GM12864 (cell line): ENCODE measurements around the gene TNFAIP2.
"Not testable (repeated sequence)": the region's sequence is repeated elsewhere in the genome, so short reads cannot be mapped to it uniquely, and the experiment has no call there.

ENCODE experiments used
- DNase-seq: peaks from one replicate; pipeline ENCODE4 v3.0.0-alpha.2; 2011; ENCODE audit warnings: low read depth
- H3K4me3 ChIP-seq: 2 replicates; pipeline ENCODE4 v1.5.1; 2011; ENCODE audit warnings: mild to moderate bottlenecking, low read depth, low read length, control low read depth
- TF ChIP-seq, protein P1 (sequence below): IDR thresholded peaks from 2 replicates; pipeline ENCODE4 v1.5.1; 2011; ENCODE audit warnings: low read depth, mild to moderate bottlenecking, moderate library complexity, low read length, control low read depth, inconsistent platforms; ENCODE audit errors: missing control alignments

Gene TNFAIP2

DNA sequence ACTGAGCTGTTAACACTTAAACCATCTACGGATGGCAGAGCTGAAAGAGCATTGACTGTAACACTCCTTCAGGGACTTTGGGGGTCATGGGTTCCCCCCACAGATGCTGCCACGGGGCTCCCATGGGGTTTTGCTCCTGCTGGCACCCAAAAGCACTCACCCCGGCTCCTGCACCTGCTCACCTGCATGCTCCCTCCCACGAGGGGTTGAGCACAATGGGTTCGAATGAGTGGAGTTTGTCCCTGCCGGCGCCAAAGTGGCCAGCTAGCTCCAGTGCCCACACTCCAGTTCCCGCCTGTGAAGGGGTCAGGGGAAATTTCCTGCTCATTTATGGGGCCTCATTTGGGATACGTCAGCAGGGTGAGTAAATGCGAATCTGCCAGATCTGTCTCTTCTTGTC is 40.7 kb downstream of the TNFAIP2 start:
- H3K4me3 ChIP-seq = no peak overlapping the region
- DNase-seq = no peak
- TF ChIP-seq, protein P1, sequence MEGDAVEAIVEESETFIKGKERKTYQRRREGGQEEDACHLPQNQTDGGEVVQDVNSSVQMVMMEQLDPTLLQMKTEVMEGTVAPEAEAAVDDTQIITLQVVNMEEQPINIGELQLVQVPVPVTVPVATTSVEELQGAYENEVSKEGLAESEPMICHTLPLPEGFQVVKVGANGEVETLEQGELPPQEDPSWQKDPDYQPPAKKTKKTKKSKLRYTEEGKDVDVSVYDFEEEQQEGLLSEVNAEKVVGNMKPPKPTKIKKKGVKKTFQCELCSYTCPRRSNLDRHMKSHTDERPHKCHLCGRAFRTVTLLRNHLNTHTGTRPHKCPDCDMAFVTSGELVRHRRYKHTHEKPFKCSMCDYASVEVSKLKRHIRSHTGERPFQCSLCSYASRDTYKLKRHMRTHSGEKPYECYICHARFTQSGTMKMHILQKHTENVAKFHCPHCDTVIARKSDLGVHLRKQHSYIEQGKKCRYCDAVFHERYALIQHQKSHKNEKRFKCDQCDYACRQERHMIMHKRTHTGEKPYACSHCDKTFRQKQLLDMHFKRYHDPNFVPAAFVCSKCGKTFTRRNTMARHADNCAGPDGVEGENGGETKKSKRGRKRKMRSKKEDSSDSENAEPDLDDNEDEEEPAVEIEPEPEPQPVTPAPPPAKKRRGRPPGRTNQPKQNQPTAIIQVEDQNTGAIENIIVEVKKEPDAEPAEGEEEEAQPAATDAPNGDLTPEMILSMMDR = no peak

DNA sequence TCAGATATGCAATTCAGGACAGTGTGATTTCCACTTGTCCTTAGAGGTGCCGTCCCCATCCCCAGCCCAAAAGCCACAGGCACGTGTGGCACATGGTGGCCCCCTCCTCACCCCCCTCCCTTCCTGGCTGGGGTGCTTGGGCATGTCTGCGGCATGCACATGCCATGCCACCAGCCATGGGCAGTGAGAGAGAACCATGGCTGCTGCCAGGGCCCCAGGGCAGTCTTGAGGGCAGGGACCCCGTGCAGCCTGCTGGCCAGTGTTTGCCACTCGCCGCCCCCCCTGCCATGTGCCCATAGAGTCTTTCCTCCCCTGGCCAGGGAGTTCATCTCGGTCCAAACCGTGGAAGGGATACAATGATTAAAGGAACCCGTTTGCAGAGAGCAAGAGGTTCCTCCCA is 41.5 kb downstream of the TNFAIP2 start:
- no peak for DNase-seq
- no peak overlapping the region for H3K4me3 ChIP-seq
- TF ChIP-seq, protein P1 = no peak

DNA sequence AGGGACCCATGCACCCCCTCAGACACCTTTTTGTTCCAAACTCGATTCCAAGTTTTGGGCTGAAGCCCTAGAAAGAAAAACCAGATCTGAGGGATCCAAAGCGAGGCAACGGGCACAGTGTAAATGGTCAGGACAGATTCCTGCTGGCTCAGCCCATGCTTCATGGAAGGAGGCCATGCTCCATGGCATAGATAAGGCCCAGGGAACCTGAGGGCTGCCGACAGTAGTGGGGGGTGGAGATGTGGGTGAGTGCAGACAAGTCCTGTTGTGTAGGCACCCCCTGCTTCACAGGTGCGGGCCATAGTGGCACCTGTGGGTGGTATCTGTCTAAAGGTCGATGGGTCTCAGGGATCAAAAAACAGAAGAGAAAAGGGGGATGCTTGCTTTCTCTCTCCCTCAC is 42.1 kb downstream of the TNFAIP2 start:
- TF ChIP-seq, protein P1 = no peak
- DNase-seq = no peak

DNA sequence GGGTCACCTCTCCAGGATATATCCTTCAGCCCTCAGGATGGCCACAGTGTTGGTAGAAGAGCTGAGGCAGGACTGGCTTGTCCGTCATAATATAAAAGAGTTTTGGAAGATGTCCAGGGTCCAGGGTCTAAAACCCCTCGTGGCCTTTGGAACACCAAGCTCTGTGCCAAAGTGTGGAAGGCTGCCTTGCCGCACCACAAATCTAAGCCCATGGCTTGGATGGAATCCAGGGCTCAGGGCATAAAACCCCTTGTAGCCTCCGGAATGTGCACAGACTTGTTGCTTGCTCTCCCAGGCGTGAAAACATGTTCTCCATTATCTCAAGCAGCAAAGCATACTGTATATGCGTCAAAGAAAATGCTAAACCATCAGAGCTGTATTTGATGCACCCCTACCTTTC is 46.7 kb downstream of the TNFAIP2 start:
- DNase-seq = no peak
- no peak overlapping the region for H3K4me3 ChIP-seq
- TF ChIP-seq, protein P1 = no peak

More for the DNA sequence above, 42.1 kb downstream of the TNFAIP2 start:
- no peak overlapping the region for H3K4me3 ChIP-seq

DNA sequence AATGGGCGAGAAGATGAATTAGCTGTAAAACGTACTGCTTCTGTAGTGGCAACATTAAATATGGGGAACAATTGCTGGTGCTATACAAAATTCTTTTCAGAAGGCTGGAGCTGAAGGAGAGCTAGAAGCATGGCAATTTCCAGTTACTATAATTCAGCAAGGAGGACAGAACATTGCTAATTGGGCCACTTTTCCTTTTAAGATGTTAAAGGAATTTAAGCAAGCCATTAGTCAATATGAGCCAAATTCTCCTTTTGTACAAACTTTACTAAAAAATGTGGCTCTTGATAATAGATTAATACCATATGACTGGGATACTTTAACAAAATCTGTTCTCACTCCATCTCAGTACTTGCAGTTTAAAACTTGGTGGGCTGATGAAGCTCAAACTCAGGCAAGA is 47.9 kb downstream of the TNFAIP2 start:
- DNase-seq, H3K4me3 ChIP-seq: not testable (repeated sequence)

DNA sequence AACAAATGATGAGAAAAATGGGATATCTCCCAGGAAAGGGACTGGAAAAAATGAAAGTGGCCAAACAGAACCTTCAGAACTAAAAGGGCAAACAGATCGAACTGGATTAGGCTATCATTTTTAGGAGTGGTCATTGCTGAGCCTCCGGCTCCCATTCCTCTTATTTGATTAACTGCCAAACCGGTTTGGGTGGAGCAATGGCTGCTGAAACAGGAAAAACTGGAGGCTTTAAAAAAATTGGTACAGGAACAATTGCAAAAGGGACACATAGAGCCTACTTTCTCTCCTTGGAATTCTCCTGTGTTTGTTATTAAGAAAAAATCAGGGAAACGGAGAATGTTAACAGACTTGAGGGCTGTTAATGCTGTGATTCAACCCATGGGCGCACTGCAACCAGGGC is 49.7 kb downstream of the TNFAIP2 start:
- no peak for DNase-seq
- TF ChIP-seq, protein P1 = no peak
- no peak overlapping the region for H3K4me3 ChIP-seq

DNA sequence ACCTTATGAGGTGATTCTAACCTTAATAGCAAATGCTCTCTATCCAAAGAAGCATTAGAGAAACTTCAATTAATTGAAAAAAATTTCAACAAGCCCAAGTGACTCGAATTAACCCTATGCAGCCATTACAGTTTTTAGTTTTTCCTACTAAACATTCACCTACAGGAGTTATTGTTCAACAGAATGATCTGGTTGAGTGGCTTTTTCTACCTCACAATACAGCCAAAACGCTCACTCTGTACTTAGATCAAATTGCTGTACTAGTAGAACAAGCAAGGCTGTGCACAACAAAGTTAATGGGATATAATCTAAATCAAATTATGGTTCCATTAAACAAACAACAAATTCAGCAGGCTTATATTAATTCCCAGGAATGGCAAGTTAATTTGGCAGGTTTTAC is 50.6 kb downstream of the TNFAIP2 start:
- not testable (repeated sequence) for DNase-seq, H3K4me3 ChIP-seq

DNA sequence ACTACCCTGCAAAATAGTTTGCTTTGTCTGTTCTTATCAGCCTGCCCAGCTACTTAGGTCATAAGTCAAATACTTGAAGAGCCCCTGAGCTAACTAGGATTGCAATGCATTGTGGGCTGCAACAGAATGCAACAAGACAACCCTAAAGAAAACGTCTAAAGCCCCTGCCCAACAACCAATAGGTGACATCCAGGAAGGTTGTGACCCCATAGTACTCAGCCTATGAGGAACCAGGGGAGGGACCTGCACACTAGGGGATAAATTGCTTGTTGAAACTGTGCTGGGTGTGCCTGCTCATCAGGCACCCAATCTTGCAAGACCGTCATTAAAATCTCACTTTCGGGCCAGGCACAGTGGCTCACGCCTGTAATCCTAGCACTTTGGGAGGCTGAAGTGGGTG is 52.9 kb downstream of the TNFAIP2 start:
- not testable (repeated sequence) for H3K4me3 ChIP-seq, DNase-seq

DNA sequence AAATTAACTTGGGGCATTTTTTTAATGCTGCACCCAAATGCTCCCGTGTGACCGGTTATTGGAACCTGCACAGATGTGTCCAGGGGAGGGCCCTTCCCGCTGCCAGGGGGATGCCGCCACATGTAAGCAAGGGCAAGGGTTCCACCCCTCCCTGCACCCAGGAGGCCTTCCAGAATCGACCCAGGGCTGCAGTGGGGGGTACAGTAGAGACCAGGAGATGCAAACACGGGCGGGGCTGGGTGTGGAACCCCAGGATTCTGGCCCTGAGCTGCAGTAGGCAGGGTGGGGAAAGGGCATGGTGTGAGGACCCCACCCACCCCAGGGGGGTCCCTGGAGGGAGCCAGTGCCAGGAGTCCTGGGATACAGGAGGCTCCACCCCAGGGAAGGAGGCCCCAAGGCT is 54.1 kb downstream of the TNFAIP2 start:
- no peak overlapping the region for H3K4me3 ChIP-seq
- no peak for DNase-seq
- TF ChIP-seq, protein P1 = no peak
